Bronchial epithelial cell (primary cell): ENCODE measurements around the gene CXADR. TPM values are rescaled to one million over a fixed set of nuclear protein-coding genes. Genes with fewer than 3 reads are reported as not detected.

ENCODE experiments used
- DNase-seq: peaks from one replicate; pipeline ENCODE4 v3.0.0-alpha.2; 2010; ENCODE audit warnings: low read depth
- FAIRE-seq: peaks from 2 replicates; lab custom pipeline; 2011; peaks lifted over from hg19 to GRCh38; lab: Jason Lieb, UNC
- H3K27me3 ChIP-seq: 2 replicates; pipeline ENCODE4 v1.5.1; 2011; ENCODE audit warnings: low read length; ENCODE audit not compliant: control insufficient read depth, insufficient read depth
- H3K36me3 ChIP-seq: 2 replicates; pipeline ENCODE4 v1.5.1; 2011; ENCODE audit warnings: low read length; ENCODE audit not compliant: control insufficient read depth, insufficient read depth
- H3K4me3 ChIP-seq: 2 replicates; pipeline ENCODE4 v1.5.1; 2011; ENCODE audit warnings: mild to moderate bottlenecking, low read depth, low read length, control low read depth
- CTCF ChIP-seq: IDR thresholded peaks from 2 replicates; pipeline ENCODE4 v1.5.1; 2011; ENCODE audit warnings: mild to moderate bottlenecking, moderate library complexity, low read length, control low read depth, inconsistent platforms; ENCODE audit not compliant: insufficient read depth, severe bottlenecking
- total RNA-seq: library from RNA; depleted of rRNA; stranded (reverse); fragments of >200 nt; gene quantifications from 2 replicates; pipeline ENCODE4 v1.2.1, GENCODE V29; 2014

CXADR gene
- total RNA-seq, 1 donor from 2014 or later = 27.9 TPM

- H3K27me3 ChIP-seq = no peaks in the 10 kb centered on the region
- DNase-seq (no peak), FAIRE-seq (no peak)
- no peak for TF ChIP-seq CTCF
- no peaks in the 10 kb centered on the region for H3K36me3 ChIP-seq
- H3K4me3 ChIP-seq = no peak overlapping the region
Measured at GRCh38 chr21:17560377-17561025, 47.7 kb downstream of the CXADR start.

GRCh38 chr21:17570786-17571185 lies 57.9 kb downstream of the CXADR start:
- no peak overlapping the region for H3K4me3 ChIP-seq
- no peak for FAIRE-seq
- no peaks in the 10 kb centered on the region for H3K36me3 ChIP-seq
- TF ChIP-seq CTCF = no peak
- H3K27me3 ChIP-seq = no peaks in the 10 kb centered on the region
- no peak for DNase-seq

- no peak for DNase-seq
- Histone ChIP-seq H3K27me3 (no peaks in the 10 kb centered on the region), H3K36me3 (no peaks in the 10 kb centered on the region), H3K4me3 (no peak overlapping the region)
- TF ChIP-seq CTCF = no peak
- FAIRE-seq = no peak
Measured at GRCh38 chr21:17572431-17572830, 59.6 kb downstream of the CXADR start.

- FAIRE-seq (no peak), DNase-seq (no peak)
- Histone ChIP-seq H3K4me3 (no peak overlapping the region), H3K27me3 (no peaks in the 10 kb centered on the region), H3K36me3 (no peaks in the 10 kb centered on the region)
- TF ChIP-seq CTCF = no peak
Measured at GRCh38 chr21:17575076-17575475, 62.2 kb downstream of the CXADR start.

GRCh38 chr21:17576080-17576835 lies 63.4 kb downstream of the CXADR start:
- Histone ChIP-seq H3K36me3 (no peaks in the 10 kb centered on the region), H3K4me3 (no peak overlapping the region), H3K27me3 (no peaks in the 10 kb centered on the region)
- DNase-seq (no peak), FAIRE-seq (no peak)
- TF ChIP-seq CTCF = no peak
